Endodermal cell (in vitro differentiated cells): ENCODE data around the gene CSF2. TPM values are rescaled to one million over a fixed set of nuclear protein-coding genes. Genes with fewer than 3 reads are reported as not detected.

Experiments used
- DNase-seq: peaks from one replicate; pipeline ENCODE4 v3.0.0-alpha.2; 2017
- H3K27ac ChIP-seq: 2 replicates; pipeline ENCODE4 v1.5.1; 2013; ENCODE audit warnings: mild to moderate bottlenecking, low read depth, low read length, moderate library complexity
- H3K27me3 ChIP-seq: 2 replicates; pipeline ENCODE4 v1.6.1; 2013; ENCODE audit warnings: mild to moderate bottlenecking, low read length, moderate library complexity; ENCODE audit not compliant: insufficient read depth, control insufficient read depth, poor library complexity, severe bottlenecking
- H3K36me3 ChIP-seq: 2 replicates; pipeline ENCODE4 v1.7.0; 2013; ENCODE audit warnings: mild to moderate bottlenecking, low read length, moderate library complexity; ENCODE audit not compliant: control insufficient read depth, insufficient read depth
- H3K4me1 ChIP-seq: one replicate; pipeline ENCODE4 v1.7.0; 2013; ENCODE audit warnings: low read length; ENCODE audit not compliant: control insufficient read depth, insufficient read depth
- H3K4me3 ChIP-seq: 2 replicates; pipeline ENCODE4 v1.5.1; 2013; ENCODE audit warnings: mild to moderate bottlenecking, low read length, moderate library complexity
- H3K9ac ChIP-seq: 2 replicates; pipeline ENCODE4 v1.6.1; 2013; ENCODE audit warnings: mild to moderate bottlenecking, low read length, moderate library complexity; ENCODE audit not compliant: poor library complexity, severe bottlenecking; ENCODE audit errors: extremely low read depth
- H3K9me3 ChIP-seq: 2 replicates; pipeline ENCODE4 v1.6.1; 2013; ENCODE audit warnings: mild to moderate bottlenecking, low read length, moderate library complexity; ENCODE audit not compliant: control insufficient read depth
- H3K27ac Mint-ChIP-seq: 2 replicates; pipeline ENCODE4 v1.8.0; 2020; ENCODE audit warnings: mixed read lengths
- H3K27me3 Mint-ChIP-seq: 2 replicates; pipeline ENCODE4 v1.8.0; 2021; ENCODE audit warnings: mild to moderate bottlenecking, mixed read lengths; ENCODE audit not compliant: insufficient read depth
- H3K36me3 Mint-ChIP-seq: 2 replicates; pipeline ENCODE4 v1.8.0; 2020; ENCODE audit warnings: low read depth, mixed read lengths
- H3K4me1 Mint-ChIP-seq: 2 replicates; pipeline ENCODE4 v1.8.0; 2020; ENCODE audit warnings: mixed read lengths
- H3K4me3 Mint-ChIP-seq: 2 replicates; pipeline ENCODE4 v1.8.0; 2020; ENCODE audit warnings: mild to moderate bottlenecking, moderate library complexity, mixed read lengths
- H3K9me3 Mint-ChIP-seq: 2 replicates; pipeline ENCODE4 v1.8.0; 2020; ENCODE audit warnings: mild to moderate bottlenecking, mixed read lengths
- WGBS, 2 experiments: methylation state at CpG; one replicate each; pipeline versions ENCODE4 v1.1.5 to v1.1.7; 2013; ENCODE audit warnings: missing lambda C conversion rate in 2 of 2, mixed read lengths in 1 of 2; ENCODE audit not compliant: insufficient coverage in 1 of 2, insufficient read length in 1 of 2; 5-methylcytosine and 5-hydroxymethylcytosine counted together
- total RNA-seq, 2 donors: library from RNA; stranded (reverse); fragmentation: NEBNext Ultra II Directional in 1 of 2; extraction: Animal tissue kit (Norgen Biotek cat#: 25700) in 1 of 2; gene quantifications; 2 replicates in 1 of 2; 3 replicates in 1 of 2; pipeline ENCODE4 v1.2.1, GENCODE V29; 2021
- TF ChIP-seq, protein P1 (sequence below): fragments of 200-600 bp; sonication (generic); conservative IDR thresholded peaks from 2 replicates; pipeline ENCODE4 v1.5.0; 2021; ENCODE audit warnings: antibody characterized with exemption, mild to moderate bottlenecking

Gene CSF2
- total RNA-seq, 2 donors from 2014 or later: not detected

DNA sequence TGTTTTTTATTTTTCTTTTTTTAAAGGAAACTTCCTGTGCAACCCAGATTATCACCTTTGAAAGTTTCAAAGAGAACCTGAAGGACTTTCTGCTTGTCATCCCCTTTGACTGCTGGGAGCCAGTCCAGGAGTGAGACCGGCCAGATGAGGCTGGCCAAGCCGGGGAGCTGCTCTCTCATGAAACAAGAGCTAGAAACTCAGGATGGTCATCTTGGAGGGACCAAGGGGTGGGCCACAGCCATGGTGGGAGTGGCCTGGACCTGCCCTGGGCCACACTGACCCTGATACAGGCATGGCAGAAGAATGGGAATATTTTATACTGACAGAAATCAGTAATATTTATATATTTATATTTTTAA lies 2.1 kb downstream of the CSF2 start:
- Histone ChIP-seq H3K36me3 (no peaks in the 10 kb centered on the region), H3K9ac (no peak overlapping the region), H3K9me3 (no peaks in the 10 kb centered on the region), H3K27me3 (no peaks in the 10 kb centered on the region), H3K4me3 (no peak overlapping the region), H3K4me1 (no peaks in the 10 kb centered on the region), H3K27ac (no peak overlapping the region)
- H3K27ac Mint-ChIP-seq: no peak overlapping the region
- WGBS, 2 experiments: 92% methylated on average over 2 of the region's 2 CpGs; no CpG with 5 or more reads in 1 of the 2 experiments
- H3K9me3 Mint-ChIP-seq: no peaks in the 10 kb centered on the region
- H3K4me3 Mint-ChIP-seq: no peak overlapping the region
- TF ChIP-seq, protein P1, sequence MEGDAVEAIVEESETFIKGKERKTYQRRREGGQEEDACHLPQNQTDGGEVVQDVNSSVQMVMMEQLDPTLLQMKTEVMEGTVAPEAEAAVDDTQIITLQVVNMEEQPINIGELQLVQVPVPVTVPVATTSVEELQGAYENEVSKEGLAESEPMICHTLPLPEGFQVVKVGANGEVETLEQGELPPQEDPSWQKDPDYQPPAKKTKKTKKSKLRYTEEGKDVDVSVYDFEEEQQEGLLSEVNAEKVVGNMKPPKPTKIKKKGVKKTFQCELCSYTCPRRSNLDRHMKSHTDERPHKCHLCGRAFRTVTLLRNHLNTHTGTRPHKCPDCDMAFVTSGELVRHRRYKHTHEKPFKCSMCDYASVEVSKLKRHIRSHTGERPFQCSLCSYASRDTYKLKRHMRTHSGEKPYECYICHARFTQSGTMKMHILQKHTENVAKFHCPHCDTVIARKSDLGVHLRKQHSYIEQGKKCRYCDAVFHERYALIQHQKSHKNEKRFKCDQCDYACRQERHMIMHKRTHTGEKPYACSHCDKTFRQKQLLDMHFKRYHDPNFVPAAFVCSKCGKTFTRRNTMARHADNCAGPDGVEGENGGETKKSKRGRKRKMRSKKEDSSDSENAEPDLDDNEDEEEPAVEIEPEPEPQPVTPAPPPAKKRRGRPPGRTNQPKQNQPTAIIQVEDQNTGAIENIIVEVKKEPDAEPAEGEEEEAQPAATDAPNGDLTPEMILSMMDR: no peak
- H3K36me3 Mint-ChIP-seq: no peaks in the 10 kb centered on the region
- no peaks in the 10 kb centered on the region for H3K27me3 Mint-ChIP-seq
- H3K4me1 Mint-ChIP-seq: peaks cover 6% of the 10 kb centered on the region
- DNase-seq: no peak

DNA sequence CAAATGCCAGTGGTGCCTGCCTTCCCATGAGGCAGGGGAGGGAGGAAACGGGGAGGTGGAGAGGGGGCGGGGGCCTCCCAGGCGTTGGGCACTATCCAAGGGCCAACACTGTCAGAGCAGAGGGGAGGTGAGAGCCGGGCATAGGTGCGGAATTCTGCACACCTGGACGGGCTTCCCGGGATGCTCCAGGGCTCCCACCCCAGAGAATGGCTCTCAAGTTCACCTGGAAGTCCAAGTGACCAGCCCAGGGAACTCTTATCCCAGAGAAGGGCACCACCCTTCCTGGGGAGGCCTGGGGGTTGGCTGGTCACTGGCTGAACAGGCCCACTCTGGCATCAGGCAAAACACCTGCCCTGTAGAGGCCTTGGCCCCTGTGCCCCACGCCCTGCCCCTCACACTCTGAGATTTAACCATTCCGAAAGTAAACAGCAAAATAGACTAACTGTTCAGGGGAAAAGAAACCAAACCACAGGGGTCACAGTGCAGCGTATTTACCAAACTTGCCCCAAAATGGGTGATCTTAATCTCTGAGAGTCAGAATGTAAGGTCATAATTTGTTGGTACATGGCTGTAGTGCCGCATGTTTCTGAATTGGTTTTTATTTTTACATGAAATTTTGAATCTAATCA lies 2.7 kb downstream of the CSF2 start:
- Histone ChIP-seq H3K4me3 (no peak overlapping the region), H3K9me3 (no peaks in the 10 kb centered on the region), H3K4me1 (no peaks in the 10 kb centered on the region), H3K36me3 (no peaks in the 10 kb centered on the region), H3K27me3 (no peaks in the 10 kb centered on the region), H3K9ac (no peak overlapping the region), H3K27ac (no peak overlapping the region)
- no peak overlapping the region for H3K27ac Mint-ChIP-seq
- H3K27me3 Mint-ChIP-seq: no peaks in the 10 kb centered on the region
- TF ChIP-seq, protein P1: no peak
- H3K36me3 Mint-ChIP-seq: no peaks in the 10 kb centered on the region
- DNase-seq: no peak
- WGBS, 2 experiments: 94 to 95% methylated on average over 8 to 11 of the region's 11 CpGs
- H3K4me3 Mint-ChIP-seq: no peak overlapping the region
- H3K9me3 Mint-ChIP-seq: no peaks in the 10 kb centered on the region
- peaks cover 6% of the 10 kb centered on the region for H3K4me1 Mint-ChIP-seq

DNA sequence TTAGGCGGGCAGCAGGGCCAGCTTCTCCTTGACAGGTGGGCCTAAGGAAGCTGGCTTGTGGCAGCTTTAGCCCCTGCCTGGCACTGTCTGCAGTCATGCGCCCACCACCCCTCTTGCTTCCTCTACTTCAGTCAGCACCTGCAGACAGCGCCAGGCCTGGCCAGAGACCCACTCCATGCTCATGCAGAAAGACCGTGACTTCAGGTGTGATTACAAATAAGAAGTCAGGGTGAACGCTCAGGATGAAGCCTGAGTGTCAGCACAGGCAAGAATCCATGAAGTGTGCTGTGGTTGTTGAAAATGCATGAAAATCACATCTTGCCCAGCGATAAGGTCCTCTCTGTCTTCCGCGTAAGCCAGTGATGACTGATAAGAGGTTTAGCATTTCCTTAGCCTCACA lies 3.4 kb downstream of the CSF2 start:
- Histone ChIP-seq H3K27ac (no peak overlapping the region), H3K36me3 (no peaks in the 10 kb centered on the region), H3K9me3 (no peaks in the 10 kb centered on the region), H3K4me3 (no peak overlapping the region), H3K27me3 (no peaks in the 10 kb centered on the region), H3K9ac (no peak overlapping the region), H3K4me1 (no peaks in the 10 kb centered on the region)
- Mint-ChIP-seq H3K4me1 (peaks cover 6% of the 10 kb centered on the region), H3K27ac (no peak overlapping the region), H3K36me3 (no peaks in the 10 kb centered on the region), H3K9me3 (no peaks in the 10 kb centered on the region), H3K4me3 (no peak overlapping the region), H3K27me3 (no peaks in the 10 kb centered on the region)
- TF ChIP-seq, protein P1: no peak
- 88 to 95% methylated on average over 7 to 8 of the region's 8 CpGs for WGBS, 2 experiments
- no peak for DNase-seq
